HepG2 (cell line): ENCODE measurements around the gene PLD6. TPM values are rescaled to one million over a fixed set of nuclear protein-coding genes. Genes with fewer than 3 reads are reported as not detected.

Experiments used
- ATAC-seq: fragments of 200-7000 bp; cut with Tn5 transposase; 3 replicates; pipeline ENCODE4 v1.9.1; 2020; ENCODE audit warnings: mild to moderate bottlenecking, moderate library complexity
- BruUV-seq: library from RNA; stranded (reverse); fragments of 400-500 nt; replicated peaks from 2 replicates; lab custom pipeline; 2021; lab: Mats Ljungman, UMichigan
- CTCF ChIA-PET: fragments of 300-600 bp; formaldehyde crosslinking; extraction: SDS; loops from one replicate; lab custom pipeline; 2021; ENCODE audit warnings: low total read pairs, inconsistent platforms, low intra/inter-chr PET ratio; lab: Yijun Ruan, JAX
- POLR2A ChIA-PET: fragments of 350-600 bp; sonication (Branson Sonifier 250); formaldehyde crosslinking; loops from one replicate; lab custom pipeline; 2020; ENCODE audit warnings: antibody characterized with exemption, inconsistent platforms; lab: Yijun Ruan, JAX
- DNase-seq: peaks from one replicate; pipeline ENCODE4 v3.0.0-alpha.2; 2015; ENCODE audit warnings: low spot score
- FAIRE-seq: peaks from 3 replicates; lab custom pipeline; 2011; peaks lifted over from hg19 to GRCh38; lab: Jason Lieb, UNC
- H2AFZ ChIP-seq: one replicate; pipeline ENCODE4 v1.6.1; 2011; ENCODE audit warnings: low read length, inconsistent platforms
- H3K27ac ChIP-seq: fragments of 300-600 bp; 3 replicates; pipeline ENCODE4 v1.8.0; 2011; ENCODE audit warnings: mixed run types, mild to moderate bottlenecking, mixed read lengths, low read length, inconsistent platforms; ENCODE audit not compliant: insufficient read depth; ENCODE audit errors: extremely low read length
- H3K27me3 ChIP-seq, 2 experiments: fragments of 200-600 bp in 1 of 2; 2 replicates in 1 of 2; 3 replicates in 1 of 2; pipeline versions ENCODE4 v1.6.0 to v1.8.0; 2011; ENCODE audit warnings: low read length in 2 of 2, mild to moderate bottlenecking in 2 of 2, moderate library complexity in 2 of 2, inconsistent platforms in 1 of 2; ENCODE audit not compliant: insufficient read depth in 2 of 2, control insufficient read depth in 1 of 2
- H3K36me3 ChIP-seq, 2 experiments: fragments of 200-600 bp in 1 of 2; replicated peaks in 1 of 2; 2 replicates in 1 of 2; 3 replicates in 1 of 2; pipeline versions ENCODE4 v1.5.1 to v1.8.0; 2011; ENCODE audit warnings: low read length in 2 of 2, inconsistent platforms in 1 of 2; ENCODE audit not compliant: insufficient read depth in 2 of 2, control insufficient read depth in 1 of 2
- H3K4me1 ChIP-seq: 2 replicates; pipeline ENCODE4 v1.5.1; 2012; ENCODE audit warnings: low read length, inconsistent platforms; ENCODE audit not compliant: insufficient read depth
- H3K4me2 ChIP-seq: 2 replicates; pipeline ENCODE4 v1.6.0; 2011; ENCODE audit warnings: low read depth, low read length, inconsistent platforms
- H3K4me3 ChIP-seq, 3 experiments: fragments of 200-600 bp in 1 of 3; sonication (generic), shearing (Covaris generic) in 1 of 3; replicated peaks in 1 of 3; 2 replicates each; pipeline ENCODE4 v1.5.1; 2011 to 2016; ENCODE audit warnings: low read length in 3 of 3, inconsistent platforms in 2 of 3, low read depth in 2 of 3, mild to moderate bottlenecking in 2 of 3, control low read depth in 1 of 3, mixed read lengths in 1 of 3; ENCODE audit not compliant: insufficient read depth in 1 of 3
- H3K79me2 ChIP-seq: one replicate; pipeline ENCODE4 v1.6.1; 2011; ENCODE audit warnings: low read length, inconsistent platforms; ENCODE audit not compliant: insufficient read depth
- H3K9ac ChIP-seq: 2 replicates; pipeline ENCODE4 v1.6.0; 2011; ENCODE audit warnings: mild to moderate bottlenecking, low read depth, low read length, inconsistent platforms; ENCODE audit not compliant: insufficient read depth
- H3K9me3 ChIP-seq: 2 replicates; pipeline ENCODE4 v1.5.1; 2012; ENCODE audit warnings: mild to moderate bottlenecking, low read length
- H4K20me1 ChIP-seq: 2 replicates; pipeline ENCODE4 v1.6.0; 2011; ENCODE audit warnings: inconsistent platforms, mild to moderate bottlenecking, low read length, moderate library complexity; ENCODE audit not compliant: insufficient read depth
- ATF7 ChIP-seq, 2 experiments: fragments of 450-650 bp in 1 of 2; sonication (generic) in 1 of 2; formaldehyde crosslinking in 1 of 2; IDR thresholded peaks; 2 replicates each; pipeline versions ENCODE4 v1.4.0 to v1.6.1; 2016 to 2020; ENCODE audit warnings: antibody characterized with exemption in 1 of 2, mild to moderate bottlenecking in 1 of 2, missing genetic modification reagents in 1 of 2
- CC2D1A ChIP-seq: sonication (generic); formaldehyde crosslinking; IDR thresholded peaks from 2 replicates; pipeline ENCODE4 v1.8.1; 2023; ENCODE audit warnings: mild to moderate bottlenecking, missing genetic modification reagents
- DMAP1 ChIP-seq: IDR thresholded peaks from 2 replicates; pipeline ENCODE4 v1.6.1; 2016
- FLYWCH1 ChIP-seq: sonication (generic); formaldehyde crosslinking; IDR thresholded peaks from 2 replicates; pipeline ENCODE4 v1.8.1; 2023; ENCODE audit warnings: mild to moderate bottlenecking, missing genetic modification reagents
- HMG20A ChIP-seq: IDR thresholded peaks from 2 replicates; pipeline ENCODE4 v1.6.1; 2016; ENCODE audit warnings: borderline replicate concordance
- HMGA1 ChIP-seq: sonication (generic); formaldehyde crosslinking; conservative IDR thresholded peaks from 2 replicates; pipeline ENCODE4 v1.4.0; 2020; ENCODE audit warnings: missing genetic modification reagents
- PAXIP1 ChIP-seq: sonication (generic); formaldehyde crosslinking; conservative IDR thresholded peaks from 2 replicates; pipeline ENCODE4 v1.4.0; 2020; ENCODE audit warnings: mild to moderate bottlenecking, missing genetic modification reagents, moderate library complexity
- ZNF180 ChIP-seq: sonication (generic); formaldehyde crosslinking; IDR thresholded peaks from 2 replicates; pipeline ENCODE4 v1.4.0; 2020; ENCODE audit warnings: low read depth, missing genetic modification reagents, borderline replicate concordance
- ZNF234 ChIP-seq: sonication (generic); formaldehyde crosslinking; conservative IDR thresholded peaks from 2 replicates; pipeline ENCODE4 v1.5.1; 2020; ENCODE audit warnings: mild to moderate bottlenecking, missing genetic modification reagents
- ZNF761 ChIP-seq: sonication (generic); formaldehyde crosslinking; conservative IDR thresholded peaks from 2 replicates; pipeline ENCODE4 v1.4.0; 2020; ENCODE audit warnings: mild to moderate bottlenecking, missing genetic modification reagents
- WGBS: methylation state at CpG from one replicate; pipeline ENCODE4 v1.1.6; 2017; ENCODE audit warnings: low lambda C conversion rate; 5-methylcytosine and 5-hydroxymethylcytosine counted together
- in situ Hi-C: cut with HindIII; loops from 2 replicates; pipeline ENCODE4 v1.10.0; 2017; ENCODE audit warnings: low pct_unique_long_range_greater_than_20kb; ENCODE audit not compliant: extremely low pct_ligation_motif_present
- intact Hi-C: fragments of 100-400 bp; cut with micrococcal nuclease; formaldehyde crosslinking; loops from one replicate; pipeline ENCODE4 v1.10.0; 2022; ENCODE audit not compliant: unreplicated experiment
- polyA plus RNA-seq, 8 experiments: library from polyadenylated mRNA; depleted of rRNA in 3 of 8; stranded (reverse) in 7 of 8; unstranded in 1 of 8; fragments of >200 nt; fragmentation: Illumina TruSeq in 4 of 8; extraction: Trizol in 4 of 8; gene quantifications; 2 replicates each; pipeline versions ENCODE4 v1.2.1 to v1.2.3, GENCODE V29; 2011 to 2016; ENCODE audit warnings: low read depth in 4 of 8, missing spikeins in 1 of 8, mixed read lengths in 1 of 8; ENCODE audit not compliant: insufficient read depth in 1 of 8
- total RNA-seq, 5 experiments: library from RNA; depleted of rRNA; stranded (reverse); fragments of >200 nt; fragmentation: Illumina TruSeq; extraction: Trizol; gene quantifications; 2 replicates each; pipeline ENCODE4 v1.2.3, GENCODE V29; 2016; ENCODE audit warnings: low read depth in 1 of 5
- TF ChIP-seq, protein P1 (sequence below): sonication (generic); formaldehyde crosslinking; IDR thresholded peaks from 2 replicates; pipeline ENCODE4 v1.4.0; 2020; ENCODE audit warnings: missing genetic modification reagents, borderline replicate concordance
- TF ChIP-seq, protein P2 (sequence below): sonication (generic); formaldehyde crosslinking; IDR thresholded peaks from 2 replicates; pipeline ENCODE4 v1.5.0; 2020; ENCODE audit warnings: mild to moderate bottlenecking, missing genetic modification reagents

The PLD6 gene
- total and polyA plus RNA-seq, 2 of the 13 experiments (the other 11 are each of a cell fraction or from before 2014, with no cell fraction given) = 5.2 to 11.4 TPM

DNA sequence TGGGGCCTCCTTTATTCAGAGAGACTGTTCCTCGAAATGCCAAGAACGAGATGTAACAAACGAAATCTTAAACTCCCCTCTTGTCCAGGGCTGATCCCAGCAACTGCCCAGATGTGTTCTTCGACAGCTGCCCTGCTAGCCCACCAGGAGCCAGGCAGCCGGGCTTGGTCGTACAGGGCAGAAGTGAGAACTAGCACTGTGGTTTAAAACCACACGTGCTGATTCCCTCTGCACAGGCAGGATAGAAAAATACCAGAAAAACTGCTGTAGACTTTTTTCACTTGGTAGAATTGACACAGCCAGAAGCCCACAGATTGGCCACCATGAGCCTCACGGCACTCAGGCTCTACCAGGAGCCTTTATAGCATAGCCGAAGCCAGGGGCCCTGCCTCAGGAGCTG is 33.1 kb downstream of the PLD6 start:
- H3K27ac ChIP-seq = no peak overlapping the region
- H3K4me1 ChIP-seq = no peaks in the 10 kb centered on the region
- H2AFZ ChIP-seq = no peak overlapping the region
- FAIRE-seq = no peak
- no peaks in the 10 kb centered on the region for H3K79me2 ChIP-seq
- DNase-seq = no peak
- peaks cover 21 to 61% of the 10 kb centered on the region in 2 experiments; a peak in 4 of 5 replicates for H3K36me3 ChIP-seq
- H3K9ac ChIP-seq = no peak overlapping the region
- H4K20me1 ChIP-seq = no peaks in the 10 kb centered on the region
- POLR2A ChIA-PET = no interaction called here
- no peak overlapping the region for H3K4me3 ChIP-seq
- BruUV-seq = no TSS peak
- ATAC-seq = no peak
- CTCF ChIA-PET = no interaction called here
- no peak overlapping the region for H3K4me2 ChIP-seq
- H3K27me3 ChIP-seq = no peaks in the 10 kb centered on the region
- in situ Hi-C loops = no loop called here
- TF ChIP-seq ZNF234 (CRISPR knock-in tag) = no peak
- TF ChIP-seq ZNF180 (CRISPR knock-in tag) = no peak
- TF ChIP-seq FLYWCH1 (CRISPR knock-in tag) = no peak
- TF ChIP-seq, protein P1, sequence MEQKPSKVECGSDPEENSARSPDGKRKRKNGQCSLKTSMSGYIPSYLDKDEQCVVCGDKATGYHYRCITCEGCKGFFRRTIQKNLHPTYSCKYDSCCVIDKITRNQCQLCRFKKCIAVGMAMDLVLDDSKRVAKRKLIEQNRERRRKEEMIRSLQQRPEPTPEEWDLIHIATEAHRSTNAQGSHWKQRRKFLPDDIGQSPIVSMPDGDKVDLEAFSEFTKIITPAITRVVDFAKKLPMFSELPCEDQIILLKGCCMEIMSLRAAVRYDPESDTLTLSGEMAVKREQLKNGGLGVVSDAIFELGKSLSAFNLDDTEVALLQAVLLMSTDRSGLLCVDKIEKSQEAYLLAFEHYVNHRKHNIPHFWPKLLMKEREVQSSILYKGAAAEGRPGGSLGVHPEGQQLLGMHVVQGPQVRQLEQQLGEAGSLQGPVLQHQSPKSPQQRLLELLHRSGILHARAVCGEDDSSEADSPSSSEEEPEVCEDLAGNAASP (CRISPR knock-in tag) = no peak
- no peak for TF ChIP-seq HMGA1
- TF ChIP-seq HMG20A (CRISPR knock-in tag) = no peak
- TF ChIP-seq, protein P2, sequence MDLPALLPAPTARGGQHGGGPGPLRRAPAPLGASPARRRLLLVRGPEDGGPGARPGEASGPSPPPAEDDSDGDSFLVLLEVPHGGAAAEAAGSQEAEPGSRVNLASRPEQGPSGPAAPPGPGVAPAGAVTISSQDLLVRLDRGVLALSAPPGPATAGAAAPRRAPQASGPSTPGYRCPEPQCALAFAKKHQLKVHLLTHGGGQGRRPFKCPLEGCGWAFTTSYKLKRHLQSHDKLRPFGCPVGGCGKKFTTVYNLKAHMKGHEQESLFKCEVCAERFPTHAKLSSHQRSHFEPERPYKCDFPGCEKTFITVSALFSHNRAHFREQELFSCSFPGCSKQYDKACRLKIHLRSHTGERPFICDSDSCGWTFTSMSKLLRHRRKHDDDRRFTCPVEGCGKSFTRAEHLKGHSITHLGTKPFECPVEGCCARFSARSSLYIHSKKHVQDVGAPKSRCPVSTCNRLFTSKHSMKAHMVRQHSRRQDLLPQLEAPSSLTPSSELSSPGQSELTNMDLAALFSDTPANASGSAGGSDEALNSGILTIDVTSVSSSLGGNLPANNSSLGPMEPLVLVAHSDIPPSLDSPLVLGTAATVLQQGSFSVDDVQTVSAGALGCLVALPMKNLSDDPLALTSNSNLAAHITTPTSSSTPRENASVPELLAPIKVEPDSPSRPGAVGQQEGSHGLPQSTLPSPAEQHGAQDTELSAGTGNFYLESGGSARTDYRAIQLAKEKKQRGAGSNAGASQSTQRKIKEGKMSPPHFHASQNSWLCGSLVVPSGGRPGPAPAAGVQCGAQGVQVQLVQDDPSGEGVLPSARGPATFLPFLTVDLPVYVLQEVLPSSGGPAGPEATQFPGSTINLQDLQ (CRISPR knock-in tag) = no peak
- no peak for TF ChIP-seq ZNF761 (CRISPR knock-in tag)
- TF ChIP-seq DMAP1 (CRISPR knock-in tag) = no peak
- no peak for TF ChIP-seq ATF7 (IDR thresholded peaks at IDR 0.05)
- no peak for TF ChIP-seq ATF7 (CRISPR knock-in tag; IDR thresholded peaks at IDR 0.05)
- TF ChIP-seq PAXIP1 (CRISPR knock-in tag) = no peak
- TF ChIP-seq CC2D1A (CRISPR knock-in tag) = no peak
- intact Hi-C loops = no loop called here
- WGBS = 96% methylated on average over 4 of the region's 9 CpGs
- no peaks in the 10 kb centered on the region for H3K9me3 ChIP-seq
